ENCODE results near the gene PDCD1LG2.
"Not testable (repeated sequence)": the region's sequence is repeated elsewhere in the genome, so short reads cannot be mapped to it uniquely, and the experiment has no call there.

The PDCD1LG2 gene

DNA sequence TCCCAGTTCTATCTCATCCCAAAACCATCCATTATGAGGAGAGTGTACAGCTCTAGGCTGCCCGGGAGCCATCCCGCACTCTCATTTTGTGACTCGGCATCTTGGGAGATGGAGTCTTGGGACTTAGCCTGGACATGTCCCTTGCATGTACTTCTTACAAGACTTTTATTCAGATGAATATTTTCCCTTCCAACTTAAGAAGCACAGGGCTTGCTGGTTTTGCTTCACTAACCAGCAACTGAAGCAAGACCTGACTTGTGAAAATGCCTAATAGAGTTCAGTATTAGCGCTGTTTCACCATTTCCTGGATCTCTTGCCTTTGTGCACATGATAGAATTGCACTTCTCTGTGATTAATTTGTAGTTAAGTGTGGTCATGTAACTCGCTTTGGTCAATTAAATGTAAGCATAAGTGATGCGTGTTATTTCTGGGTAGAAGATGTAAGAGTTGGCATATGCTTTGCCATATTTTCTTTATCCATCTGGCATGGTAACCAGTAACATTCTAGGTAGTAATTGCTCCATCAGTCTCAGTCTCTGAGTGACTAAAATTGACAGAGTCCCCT is 55.8 kb downstream of the PDCD1LG2 start:
- no peak for DNase-seq (ENCODE audit: low read depth, low spot score)

DNA sequence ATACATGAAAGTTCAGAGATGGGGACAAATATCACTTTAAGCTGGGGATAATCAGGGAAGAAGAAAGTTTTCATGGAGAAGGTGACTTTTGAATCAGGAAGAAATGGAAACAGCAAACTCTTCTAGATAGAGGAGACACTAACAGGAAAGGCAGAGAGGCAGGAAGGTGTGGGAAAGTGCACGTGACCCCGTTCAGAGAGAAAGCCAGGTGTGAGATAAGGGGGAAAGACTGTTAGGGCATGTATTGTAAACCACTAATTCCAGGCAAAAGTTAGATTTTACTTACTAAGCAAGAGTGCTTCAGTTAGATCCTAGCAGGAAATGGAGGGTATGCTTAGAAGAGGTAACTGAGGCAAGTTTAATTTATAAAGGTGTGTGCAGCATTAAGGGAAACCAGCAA is 58.5 kb downstream of the PDCD1LG2 start:
- DNase-seq (ENCODE audit: low read depth, low spot score), result no peak

DNA sequence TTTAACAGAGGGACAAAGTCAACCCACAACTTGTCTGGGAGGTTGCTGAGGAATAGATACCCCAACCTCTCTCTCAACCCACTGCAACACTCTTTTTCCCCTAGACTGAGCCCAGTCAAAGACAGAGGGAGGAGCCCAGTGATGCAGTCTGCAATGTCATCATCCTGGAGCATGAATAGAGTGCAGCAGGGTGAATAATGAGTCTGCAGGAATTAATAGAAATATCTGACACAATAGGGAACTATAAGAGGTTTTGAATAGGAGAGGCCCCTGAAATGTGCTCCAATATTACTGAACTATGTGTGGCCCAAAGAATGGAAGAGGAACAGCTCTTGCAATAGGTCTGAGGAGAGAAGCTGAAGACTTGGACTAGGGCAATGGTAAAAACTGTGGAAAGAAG is 59.1 kb downstream of the PDCD1LG2 start:
- DNase-seq (ENCODE audit: low read depth, low spot score), result no peak

DNA sequence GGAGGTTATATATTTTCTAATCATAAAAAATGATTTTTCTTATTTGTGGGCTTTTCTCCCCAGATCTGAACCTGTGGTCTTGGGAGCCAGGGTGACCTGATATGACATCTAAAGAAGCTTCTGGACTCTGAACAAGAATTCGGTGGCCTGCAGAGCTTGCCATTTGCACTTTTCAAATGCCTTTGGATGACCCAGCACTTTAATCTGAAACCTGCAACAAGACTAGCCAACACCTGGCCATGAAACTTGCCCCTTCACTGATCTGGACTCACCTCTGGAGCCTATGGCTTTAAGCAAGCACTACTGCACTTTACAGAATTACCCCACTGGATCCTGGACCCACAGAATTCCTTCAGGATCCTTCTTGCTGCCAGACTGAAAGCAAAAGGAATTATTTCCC is 59.6 kb downstream of the PDCD1LG2 start:
- no peak for DNase-seq (ENCODE audit: low read depth, low spot score)

DNA sequence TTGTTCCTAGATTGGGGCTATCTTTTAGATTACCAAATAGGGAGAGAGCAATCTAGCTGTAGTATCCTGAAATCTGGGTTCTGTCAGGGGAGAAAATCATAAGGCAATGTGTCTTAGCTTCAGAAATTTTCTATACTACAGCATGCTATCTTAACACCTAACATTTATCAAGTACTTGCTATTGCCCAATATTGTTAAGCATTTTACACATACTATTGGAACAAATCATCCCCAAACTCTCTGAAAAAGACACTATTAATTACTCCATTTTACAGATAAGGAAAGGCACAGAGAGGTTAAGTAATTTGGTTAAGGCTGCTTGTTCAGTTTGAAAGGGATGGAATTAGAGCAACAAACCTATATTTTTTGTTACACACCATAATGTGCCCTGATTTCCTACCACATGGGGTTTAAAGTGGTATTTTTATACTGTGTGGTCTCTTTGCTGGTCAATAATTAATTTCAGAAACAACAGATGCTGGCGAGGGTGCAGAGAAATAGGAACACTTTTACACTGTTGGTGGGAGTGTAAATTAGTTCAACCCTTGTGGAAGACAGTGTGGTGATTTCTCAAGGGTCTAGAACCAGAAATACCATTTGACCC is 61.4 kb downstream of the PDCD1LG2 start:
- no peak for DNase-seq (ENCODE audit: low read depth, low spot score)

DNA sequence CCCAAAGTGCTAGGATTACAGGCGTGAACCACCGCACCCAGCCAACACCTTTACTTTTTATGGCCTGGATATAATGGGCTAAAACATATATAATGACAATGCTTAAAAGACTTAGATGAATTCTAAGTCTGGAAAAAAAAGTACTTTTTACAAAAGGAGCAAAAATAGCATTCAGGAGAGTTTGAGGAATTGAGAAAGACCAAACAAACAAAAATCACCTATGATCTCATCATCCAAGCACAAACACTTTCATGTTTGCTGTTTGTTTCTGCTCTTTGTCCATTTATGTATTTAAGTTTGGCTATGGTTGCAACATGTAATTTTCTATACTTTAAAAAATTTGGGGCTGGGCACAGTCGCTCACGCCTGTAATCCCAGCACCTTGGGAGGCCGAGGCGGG is 63.8 kb downstream of the PDCD1LG2 start:
- DNase-seq (ENCODE audit: low read depth, low spot score), result no peak

DNA sequence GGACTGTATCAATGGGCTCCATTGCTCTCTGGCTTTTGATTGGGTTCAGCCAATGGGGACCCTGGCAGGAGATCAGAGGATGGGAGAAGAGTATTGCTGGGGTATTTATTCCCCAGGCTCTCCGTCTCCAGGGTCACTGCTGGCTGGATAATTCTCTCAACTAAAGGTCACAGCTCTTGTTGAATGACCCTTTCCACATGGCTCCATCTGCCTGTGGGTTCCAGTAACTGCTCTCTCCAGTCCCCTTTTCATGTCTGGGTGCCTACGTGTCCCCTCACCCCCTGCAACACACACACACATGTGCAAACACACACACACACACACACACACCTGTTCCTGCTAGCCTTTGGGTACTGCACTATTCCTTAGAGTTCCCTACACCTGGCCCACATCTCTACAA is 64.7 kb downstream of the PDCD1LG2 start:
- no peak for DNase-seq (ENCODE audit: low read depth, low spot score)

DNA sequence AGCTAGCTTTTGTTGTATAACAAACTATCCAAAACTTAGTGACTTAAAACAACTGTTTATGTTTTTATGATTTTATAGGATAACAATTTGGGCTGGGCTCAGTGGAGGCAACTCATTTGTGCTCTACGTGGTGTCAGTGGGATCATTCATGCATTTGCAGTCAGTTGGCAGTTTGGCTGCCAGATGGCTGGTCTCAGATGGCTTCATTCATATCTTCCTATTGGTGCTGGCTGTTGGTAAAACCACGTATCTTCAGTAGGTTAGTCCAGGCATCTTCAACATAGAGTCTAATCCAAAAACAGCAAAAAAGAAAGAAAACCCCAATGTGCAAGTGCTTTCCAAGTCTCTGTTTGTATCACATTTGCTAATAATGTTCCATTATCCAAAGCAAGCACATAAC is 66.9 kb downstream of the PDCD1LG2 start:
- DNase-seq (ENCODE audit: low read depth, low spot score), result no peak

DNA sequence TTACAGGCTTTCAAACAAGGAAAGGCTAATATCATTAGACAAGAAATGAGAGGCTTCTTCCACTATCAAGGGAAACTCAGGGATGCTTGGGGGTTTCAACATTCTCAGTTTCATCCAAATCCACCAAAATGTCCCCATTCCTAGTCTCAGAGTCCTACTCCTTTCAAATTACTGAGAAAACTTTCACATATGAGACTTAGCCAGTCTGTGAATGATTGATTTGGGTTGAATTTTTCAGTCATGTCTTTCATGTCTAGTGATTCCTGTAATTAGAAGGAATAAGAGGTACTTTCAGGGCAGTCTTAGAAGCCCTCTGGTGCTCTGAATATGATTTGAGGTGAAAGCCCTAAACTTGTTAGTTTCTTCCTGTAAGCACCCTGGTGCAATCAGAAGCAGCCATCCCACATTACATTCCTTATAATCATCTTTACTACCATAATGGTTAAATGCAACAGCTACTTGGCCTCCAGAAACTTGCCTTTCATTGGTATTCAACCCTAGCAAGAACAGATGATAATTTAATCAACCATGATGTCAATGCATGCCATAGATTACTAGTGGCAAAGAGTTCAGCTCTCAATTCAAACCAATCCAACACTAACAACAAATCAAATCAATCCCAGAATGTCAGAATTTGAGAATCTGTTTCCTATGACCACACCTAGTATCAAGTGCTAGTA is 67.8 kb downstream of the PDCD1LG2 start:
- DNase-seq (ENCODE audit: low read depth, low spot score), result no peak

DNA sequence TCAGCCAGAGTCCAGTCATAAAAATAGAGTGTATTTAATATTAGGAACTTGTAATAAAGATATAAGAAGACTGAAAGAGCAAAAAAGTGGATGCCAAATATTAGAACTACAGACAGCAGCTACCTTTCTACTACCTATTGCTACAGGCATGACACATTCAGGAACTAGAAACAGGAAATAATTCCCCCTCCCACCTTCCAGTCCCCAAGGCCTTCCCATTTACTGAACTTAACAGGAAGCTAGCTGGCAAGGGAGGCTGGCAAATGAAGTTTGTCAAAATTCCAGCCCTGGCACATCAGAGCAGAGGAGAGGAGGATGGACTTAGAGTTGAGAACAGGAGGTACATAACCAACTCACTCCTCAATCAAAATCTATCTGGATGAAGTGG is 68.4 kb downstream of the PDCD1LG2 start:
- no peak for DNase-seq (ENCODE audit: low read depth, low spot score)

DNA sequence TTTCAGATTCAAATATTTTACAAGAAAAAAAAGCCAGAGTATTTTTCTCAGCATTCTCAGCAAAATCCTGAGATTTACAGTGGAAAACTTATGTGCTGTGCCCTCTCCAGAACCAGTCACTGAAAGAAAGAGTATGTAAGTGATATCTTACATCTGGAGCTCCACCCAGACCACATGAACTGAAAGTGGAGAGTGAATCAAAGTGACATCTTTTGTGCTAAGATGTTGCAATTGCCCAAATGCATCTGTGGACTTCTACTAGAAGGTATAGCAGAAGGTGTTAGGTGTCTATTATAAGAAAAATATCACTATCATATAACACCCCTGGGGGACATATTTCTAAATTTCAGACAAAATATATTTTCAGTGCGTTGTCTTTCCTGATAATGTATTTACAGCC is 69.5 kb downstream of the PDCD1LG2 start:
- DNase-seq (ENCODE audit: low read depth, low spot score), result no peak

DNA sequence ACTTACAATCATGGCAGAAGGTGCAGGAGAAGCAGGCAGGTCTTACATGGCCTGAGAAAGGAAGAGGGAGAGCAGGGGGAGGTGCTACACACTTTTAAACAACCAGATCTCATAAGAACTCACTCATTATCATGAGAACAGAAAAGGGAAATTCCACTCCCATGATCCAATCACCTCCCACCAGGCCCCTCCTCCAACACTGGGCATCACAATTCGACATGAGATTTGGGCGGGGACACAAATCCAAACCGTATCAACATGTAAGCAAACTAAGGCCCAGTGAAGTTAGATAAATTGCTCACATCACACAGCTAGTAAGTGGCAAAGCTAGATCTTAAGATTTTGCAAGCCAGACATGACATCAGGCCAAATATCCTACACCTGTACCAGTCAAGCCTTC is 70.3 kb downstream of the PDCD1LG2 start:
- DNase-seq (ENCODE audit: low read depth, low spot score), result no peak

DNA sequence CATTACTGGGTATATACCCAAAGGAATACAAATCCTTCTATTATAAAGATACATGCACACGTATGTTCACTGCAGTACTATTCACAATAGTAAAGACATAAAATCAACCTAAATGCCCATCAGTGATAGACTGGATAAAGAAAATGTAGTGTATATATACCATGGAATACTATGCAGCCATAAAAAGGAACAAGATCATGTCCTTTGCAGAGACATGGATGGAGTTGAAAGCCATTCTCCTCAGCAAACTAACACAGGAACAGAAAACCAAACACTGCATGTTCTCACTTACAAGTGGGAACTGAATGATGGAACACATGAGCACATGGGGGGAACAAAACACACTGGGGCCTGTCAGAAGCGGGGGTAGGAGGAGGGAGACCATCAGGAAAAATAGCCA is 71.4 kb downstream of the PDCD1LG2 start:
- DNase-seq (ENCODE audit: low read depth, low spot score), result not testable (repeated sequence)

DNA sequence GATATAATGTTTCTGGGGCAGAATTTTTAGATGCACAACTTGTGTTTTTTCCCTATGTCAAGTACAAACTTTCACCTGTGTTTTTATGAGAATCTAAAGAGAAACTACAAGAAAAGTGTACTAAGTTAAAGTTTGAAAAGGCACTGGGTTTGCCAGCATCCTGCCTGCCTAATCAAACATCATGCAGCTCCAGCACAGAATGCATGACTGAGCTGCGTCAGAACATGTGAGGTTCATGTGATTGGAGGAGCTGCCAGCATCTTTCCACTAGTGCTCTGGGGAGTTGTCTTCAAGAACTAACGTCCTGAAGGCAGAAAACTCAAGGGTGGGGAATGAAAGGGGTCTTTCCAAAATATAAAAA is 72.5 kb downstream of the PDCD1LG2 start:
- peak; percentile 21 for DNase-seq (ENCODE audit: low read depth, low spot score)

DNA sequence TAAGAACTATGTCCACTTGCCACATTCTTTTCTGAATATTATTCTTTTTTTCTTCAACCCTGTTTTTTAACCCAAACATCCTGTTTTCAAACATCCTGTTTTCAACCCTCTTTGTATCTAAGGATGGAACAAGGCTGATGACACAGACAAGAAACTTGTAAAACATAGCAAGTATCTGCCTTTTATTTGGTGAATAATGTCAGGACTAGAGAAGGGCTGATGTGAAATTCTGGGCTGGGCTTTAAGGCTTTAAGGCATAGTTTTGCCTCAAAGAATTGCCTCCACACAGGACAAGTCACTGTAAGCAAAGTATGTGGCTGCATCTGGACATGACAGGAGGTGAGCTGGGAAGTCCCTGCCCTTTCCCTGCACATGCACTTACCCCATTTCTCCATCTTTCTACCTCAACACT is 76.1 kb downstream of the PDCD1LG2 start:
- no peak for DNase-seq (ENCODE audit: low read depth, low spot score)

DNA sequence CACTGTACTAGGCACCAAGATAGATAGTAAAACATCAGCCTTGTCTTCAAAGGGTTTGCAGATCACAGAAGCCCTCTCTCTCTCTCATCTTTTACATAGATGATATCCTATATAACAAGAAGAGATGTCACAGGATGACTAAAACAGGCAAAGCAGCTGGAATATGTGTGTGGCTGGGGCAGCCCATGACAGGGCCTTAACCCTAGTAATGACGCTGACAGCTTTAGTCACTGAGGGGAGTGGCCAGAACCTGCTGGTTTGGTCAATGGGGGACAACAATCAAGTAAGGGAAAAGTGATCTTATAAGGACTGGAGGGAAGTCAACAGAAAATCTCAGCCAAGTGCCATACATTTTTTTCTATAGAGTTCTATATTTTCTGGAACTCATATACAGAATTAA is 76.7 kb downstream of the PDCD1LG2 start:
- no peak for DNase-seq (ENCODE audit: low read depth, low spot score)

DNA sequence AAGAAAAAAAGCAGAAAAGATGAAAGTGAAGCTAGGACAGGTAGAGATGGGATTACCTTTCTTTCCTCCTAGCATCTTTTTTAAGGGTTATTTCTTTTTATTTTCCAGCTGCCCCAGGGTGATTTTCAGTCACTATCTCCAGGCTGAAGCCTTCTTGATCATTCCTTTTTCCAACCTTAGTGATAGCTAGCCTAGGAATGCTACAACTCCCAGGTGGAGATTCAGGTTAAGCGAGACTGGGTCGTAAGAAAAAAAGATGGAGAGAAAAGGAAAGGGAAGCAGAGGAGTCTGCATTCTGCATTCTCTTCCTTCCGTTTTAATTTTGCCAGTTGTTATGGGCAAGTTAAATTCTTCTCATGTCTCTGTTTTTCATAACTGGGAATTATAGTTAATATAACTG is 81.9 kb downstream of the PDCD1LG2 start:
- DNase-seq (ENCODE audit: low read depth, low spot score), result no peak

DNA sequence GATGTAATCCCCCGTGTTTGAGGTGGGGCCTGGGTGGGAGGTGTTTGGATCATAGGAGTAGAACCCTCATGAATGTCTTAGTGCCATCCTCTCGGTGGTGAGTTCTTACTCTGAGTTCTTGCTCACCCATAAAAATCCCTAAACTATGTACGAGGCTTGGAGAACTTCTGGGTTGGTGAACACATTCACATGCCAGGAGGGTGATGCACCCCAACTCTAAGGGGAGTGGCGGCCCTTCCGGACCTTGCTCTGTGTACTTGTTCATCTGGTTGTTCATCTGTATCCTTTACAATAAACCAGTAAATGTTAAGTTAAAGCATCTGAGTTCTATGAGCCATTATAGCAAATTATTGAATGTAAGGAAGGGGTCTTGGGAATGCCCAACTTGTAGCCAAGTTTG is 82.6 kb downstream of the PDCD1LG2 start:
- no peak for DNase-seq (ENCODE audit: low read depth, low spot score)

DNA sequence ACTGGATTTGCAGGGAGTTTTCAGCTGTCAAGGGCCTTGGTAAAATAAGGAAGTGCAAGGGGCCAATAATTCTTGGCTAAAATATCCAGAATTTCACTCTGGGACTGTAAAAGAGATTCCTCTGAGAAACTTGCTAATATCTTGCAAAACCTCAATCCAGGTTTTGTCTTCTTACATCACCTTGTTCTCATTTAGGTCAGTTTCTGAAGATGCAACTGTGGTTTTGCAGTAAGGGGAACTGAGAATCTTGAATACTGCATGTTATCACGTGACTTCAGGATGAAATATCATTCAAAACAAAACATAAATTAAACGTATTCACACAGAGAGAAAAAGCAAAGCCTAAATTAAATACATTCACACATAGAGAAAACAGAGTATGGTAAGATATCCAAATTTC is 83.6 kb downstream of the PDCD1LG2 start:
- DNase-seq (ENCODE audit: low read depth, low spot score), result no peak

DNA sequence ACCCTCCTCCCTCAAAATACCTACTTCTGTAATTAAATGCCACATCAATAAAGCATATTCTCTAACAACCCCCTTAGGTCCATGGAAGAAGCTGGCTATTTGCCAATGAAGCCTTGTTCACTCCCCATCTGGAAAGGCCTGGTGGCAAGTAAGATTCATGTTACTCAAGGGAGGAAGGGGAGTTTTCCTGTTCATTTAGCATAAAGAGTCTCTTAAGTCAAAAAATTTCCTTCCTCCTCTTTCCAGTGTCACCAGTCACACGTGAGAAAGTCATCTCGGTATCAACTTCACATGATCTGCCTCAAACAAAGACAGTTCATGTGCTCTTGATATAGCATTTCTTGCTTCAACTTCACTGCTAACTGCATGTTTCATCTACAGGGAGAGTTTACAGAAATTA is 85.8 kb downstream of the PDCD1LG2 start:
- DNase-seq (ENCODE audit: low read depth, low spot score), result no peak

DNA sequence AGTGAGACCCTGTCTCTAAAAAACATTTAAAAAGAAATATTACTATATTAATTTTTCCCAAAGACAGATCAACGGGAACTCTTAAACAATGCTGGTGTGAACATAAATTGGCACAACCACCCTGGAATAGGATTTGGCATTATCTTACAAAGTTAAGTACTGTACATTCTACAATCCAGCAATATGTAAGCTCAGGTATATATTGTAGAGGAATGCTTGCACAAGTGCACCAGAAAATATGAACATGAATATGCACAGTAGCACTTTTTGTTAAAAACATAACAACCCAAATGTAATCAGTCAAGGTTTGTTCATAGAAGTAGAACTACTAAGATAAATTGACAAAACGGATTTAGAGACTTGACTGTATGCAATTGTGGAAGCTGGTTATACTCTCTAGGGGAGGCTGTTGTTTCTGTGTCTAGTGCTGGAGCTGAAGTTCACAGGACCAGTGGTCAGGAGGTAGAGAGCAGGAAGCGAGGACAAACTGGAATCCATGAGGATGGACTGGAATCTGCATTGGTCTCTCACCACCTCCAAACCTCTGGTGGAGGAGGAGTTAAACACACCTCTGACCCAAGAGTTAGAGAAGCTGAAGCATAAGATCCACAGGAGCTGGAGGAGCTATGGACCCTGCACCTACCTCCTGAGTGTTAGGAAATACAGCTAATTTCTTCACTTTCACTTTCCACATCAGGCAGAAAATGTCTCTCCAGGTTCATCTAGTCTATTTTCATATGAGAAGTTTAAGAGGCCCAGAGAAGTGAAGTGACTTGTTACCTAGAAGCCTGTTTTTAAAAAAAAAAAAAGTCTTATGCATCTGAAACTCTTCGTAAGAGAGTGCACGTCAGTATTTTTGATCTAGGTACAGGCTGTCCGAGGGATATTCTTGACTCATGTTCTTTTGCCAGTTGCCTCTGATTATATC is 98.2 kb downstream of the PDCD1LG2 start:
- DNase-seq (ENCODE audit: low read depth, low spot score), result no peak

DNA sequence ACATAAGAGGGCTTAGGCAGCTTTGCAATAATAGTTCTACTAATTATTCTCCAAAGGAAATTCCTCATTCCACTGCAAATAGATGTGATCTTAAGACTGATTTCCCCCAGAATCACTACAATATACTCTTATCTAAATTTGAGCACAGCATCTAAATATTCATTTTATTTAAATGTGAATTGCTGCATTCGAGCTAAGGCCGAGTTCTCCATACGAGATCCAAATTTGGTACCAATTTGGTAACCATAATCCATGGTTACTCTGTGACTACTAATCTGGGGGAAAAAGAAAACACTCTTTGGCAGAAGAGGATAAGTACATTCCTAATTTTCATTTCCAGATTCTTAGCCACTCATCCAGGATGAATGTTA is 98.9 kb downstream of the PDCD1LG2 start:
- DNase-seq (ENCODE audit: low read depth, low spot score), result no peak

DNA sequence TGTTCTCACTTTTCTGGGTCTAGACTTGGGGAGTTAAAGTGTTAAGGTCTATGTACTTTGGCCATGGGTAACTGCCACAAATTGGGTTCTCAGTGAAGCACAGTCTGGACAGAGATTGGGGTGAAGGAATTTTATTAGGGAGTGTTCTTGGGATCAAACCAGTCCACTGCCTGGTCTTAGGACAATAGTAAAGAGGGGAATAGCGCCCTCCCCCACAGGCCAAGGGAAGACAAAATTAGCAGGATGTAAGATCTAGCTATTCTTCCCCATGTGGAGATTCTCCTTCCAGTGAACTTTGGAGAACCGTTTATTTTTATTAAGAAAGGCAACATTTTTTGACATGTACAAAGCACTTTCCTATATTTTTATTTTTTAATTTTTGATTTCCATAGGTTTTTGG is 100.2 kb downstream of the PDCD1LG2 start:
- no peak for DNase-seq (ENCODE audit: low read depth, low spot score)
